HG02943 (cell line): ENCODE data around the gene RGS10.

ENCODE experiments used
- ATAC-seq: cut with Tn5 transposase; IDR thresholded peaks from one replicate; pipeline ENCODE4 v1.9.1; 2021; ENCODE audit warnings: mild to moderate bottlenecking, low read depth, moderate library complexity; ENCODE audit not compliant: unreplicated experiment

RGS10 gene

DNA sequence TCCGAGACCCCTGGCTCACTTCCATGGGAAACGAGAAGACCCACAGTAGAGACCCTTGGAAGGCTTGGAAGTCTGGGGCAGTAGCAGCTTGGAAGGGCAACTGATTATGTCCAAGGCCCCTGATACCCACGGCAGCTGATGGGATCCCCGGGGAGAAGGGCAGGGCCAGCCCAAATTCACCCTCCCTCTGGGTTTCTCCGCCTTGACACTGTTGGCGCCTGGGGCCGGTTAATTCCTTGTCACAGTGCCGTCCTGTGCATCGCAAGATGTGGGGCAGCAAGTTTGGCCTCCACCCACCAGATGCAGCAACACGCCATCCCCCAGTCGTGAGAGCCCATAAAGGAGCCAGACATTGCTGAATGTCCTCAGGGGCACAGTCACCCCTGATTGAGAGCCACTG is 89.2 kb downstream of the RGS10 start:
- ATAC-seq, result no peak

DNA sequence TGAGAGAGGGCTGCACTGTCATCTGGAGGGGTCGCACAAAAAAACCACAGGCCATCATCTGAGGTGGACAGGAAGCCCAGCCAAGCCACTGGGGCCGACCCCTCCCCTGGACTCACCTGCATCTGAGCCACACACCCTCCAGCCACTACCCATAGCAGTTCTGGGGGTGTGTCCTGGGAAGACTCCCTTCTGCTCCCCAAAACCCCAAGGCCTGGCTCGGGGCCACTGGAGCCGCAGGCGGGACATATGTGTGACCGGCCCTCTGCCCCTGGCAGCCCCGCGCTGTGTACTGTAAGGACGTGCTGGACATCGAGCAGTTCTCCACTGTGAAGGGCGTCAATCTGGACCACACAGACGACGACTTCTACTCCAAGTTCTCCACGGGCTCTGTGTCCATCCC is 90.1 kb downstream of the RGS10 start:
- ATAC-seq, result no peak

DNA sequence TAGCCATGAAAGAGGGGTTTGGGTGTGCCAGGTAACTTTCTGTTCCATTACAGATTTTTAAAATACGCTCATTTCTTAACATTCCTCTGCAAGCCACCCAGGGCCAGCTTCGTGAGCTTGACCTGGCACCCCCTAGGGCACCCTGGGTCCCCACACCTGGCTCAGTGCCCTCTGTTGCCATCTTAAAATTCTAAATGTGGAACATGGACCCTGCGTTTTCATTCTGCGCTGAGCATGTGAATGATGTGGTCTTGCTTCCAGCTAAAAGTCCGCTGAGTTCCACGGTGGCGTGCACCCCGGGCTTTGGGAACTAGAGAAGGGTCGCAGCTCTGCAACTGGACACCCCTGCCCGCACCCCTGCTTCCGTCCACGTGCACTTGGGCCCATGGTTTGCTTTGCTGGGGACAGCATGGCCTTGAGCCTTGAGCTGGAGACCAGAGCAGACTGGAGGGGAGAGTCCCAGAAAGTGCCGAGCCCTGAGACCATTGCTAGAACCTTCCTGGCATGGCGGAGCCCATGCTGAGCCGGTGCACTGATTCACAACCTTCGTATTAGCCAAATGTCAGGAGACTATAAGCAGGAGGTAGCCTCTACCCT is 91.1 kb downstream of the RGS10 start:
- no peak for ATAC-seq

DNA sequence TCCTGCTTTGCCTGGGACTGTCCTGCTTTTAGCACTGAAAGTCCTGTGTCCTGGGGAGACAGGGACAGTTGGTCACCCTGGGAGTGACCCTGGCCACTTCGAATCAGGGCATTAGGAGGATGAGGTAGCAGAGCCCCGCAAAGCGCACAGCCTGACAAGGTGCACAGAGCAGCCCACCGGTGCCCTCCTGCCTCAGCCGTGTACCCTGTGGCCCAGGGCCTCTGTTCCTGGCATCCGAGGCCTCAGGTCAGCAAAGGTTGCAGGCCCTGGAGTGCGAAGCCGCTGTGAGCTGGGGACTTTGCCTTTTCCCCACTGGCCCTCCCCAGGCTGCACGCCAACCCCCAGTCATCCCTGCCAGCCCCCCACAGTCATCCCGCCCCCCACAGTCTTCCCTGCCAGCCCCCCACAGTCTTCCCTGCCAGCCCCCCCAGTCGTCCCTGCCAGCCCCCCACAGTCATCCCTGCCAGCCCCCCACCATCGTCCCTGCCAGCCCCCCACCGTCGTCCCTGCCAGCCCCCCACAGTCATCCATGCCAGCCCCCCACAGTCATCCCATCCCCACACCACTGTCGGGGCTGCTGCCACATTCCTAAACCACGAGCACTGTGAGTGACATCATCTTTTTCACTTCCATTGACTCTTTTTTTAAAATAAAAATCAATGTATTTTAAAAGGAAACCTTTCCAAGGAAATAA is 91.8 kb downstream of the RGS10 start:
- ATAC-seq, result no peak
